Endothelial cell of umbilical vein (primary cell): ENCODE data around the gene PRSS33.

Experiments
- CTCF ChIP-seq, 2 donors: IDR thresholded peaks; 1 replicate in 1 of 2; 2 replicates in 1 of 2; pipeline ENCODE4 v1.5.1; 2011; ENCODE audit warnings: low read length in 2 of 2, mild to moderate bottlenecking in 2 of 2, moderate library complexity in 2 of 2, control low read depth in 1 of 2, inconsistent platforms in 1 of 2, low read depth in 1 of 2; ENCODE audit not compliant: insufficient read depth in 1 of 2; ENCODE audit errors: extremely low read depth in 1 of 2
- EZH2 ChIP-seq: IDR thresholded peaks from 2 replicates; pipeline ENCODE4 v1.6.1; 2012; ENCODE audit warnings: borderline replicate concordance, low read depth, mild to moderate bottlenecking, moderate library complexity, low read length, inconsistent platforms; ENCODE audit not compliant: severe bottlenecking
- FOS ChIP-seq: IDR thresholded peaks from 2 replicates; pipeline ENCODE4 v1.6.1; 2011; ENCODE audit warnings: mild to moderate bottlenecking, low read length, moderate library complexity, borderline replicate concordance; ENCODE audit not compliant: insufficient read depth
- GATA2 ChIP-seq: IDR thresholded peaks from 2 replicates; pipeline ENCODE4 v1.7.0; 2011; ENCODE audit warnings: low read depth, mild to moderate bottlenecking, moderate library complexity, mixed read lengths, low read length; ENCODE audit not compliant: insufficient read length, insufficient read depth
- JUN ChIP-seq: IDR thresholded peaks from 2 replicates; pipeline ENCODE4 v1.6.1; 2011; ENCODE audit warnings: borderline replicate concordance, low read depth; ENCODE audit not compliant: insufficient read length, insufficient read depth
- MAX ChIP-seq: IDR thresholded peaks from 2 replicates; pipeline ENCODE4 v1.6.1; 2011; ENCODE audit not compliant: insufficient read depth, insufficient read length
- MYC ChIP-seq: IDR thresholded peaks from one replicate; pipeline ENCODE4 v1.6.1; 2011; ENCODE audit warnings: mild to moderate bottlenecking, low read depth, low read length
- POLR2A ChIP-seq: IDR thresholded peaks from 2 replicates; pipeline ENCODE4 v1.6.1; 2012; ENCODE audit warnings: low read depth, mild to moderate bottlenecking, control low read depth, low read length
- POLR2AphosphoS5 ChIP-seq: IDR thresholded peaks from 2 replicates; pipeline ENCODE4 v1.6.1; 2012; ENCODE audit warnings: low read depth, mild to moderate bottlenecking, control low read depth, low read length, moderate library complexity; ENCODE audit not compliant: insufficient read depth

GRCh38 chr16:2745116-2745890 is 42.1 kb downstream of the PRSS33 start:
- TF ChIP-seq CTCF (IDR thresholded peaks at IDR 0.05; ENCODE audit: extremely low read depth in 1 of 2, insufficient read depth in 1 of 2, low read depth in 1 of 2, low read length in 2 of 2) (no peak), MAX (no peak), MYC (no peak), POLR2AphosphoS5 (no peak), JUN (no peak), POLR2A (no peak), EZH2 (no peak), GATA2 (no peak), FOS (no peak)
